A549 (cell line): ENCODE measurements around the gene ILK. TPM values are rescaled to one million over a fixed set of nuclear protein-coding genes. Genes with fewer than 3 reads are reported as not detected.

Source experiments
- ATAC-seq, 2 experiments: fragments of 200-7000 bp in 1 of 2; fragments of >200 bp in 1 of 2; cut with Nextera tagmentation in 1 of 2; cut with Tn5 transposase in 1 of 2; 3 replicates each; pipeline versions ENCODE4 v1.8.0 to v1.9.1; 2018 to 2020; ENCODE audit warnings: mild to moderate bottlenecking in 1 of 2, moderate library complexity in 1 of 2
- CTCF ChIA-PET: fragments of 300-600 bp; sonication (Branson Sonifier 250); formaldehyde crosslinking; extraction: SDS; loops from one replicate; lab custom pipeline; 2021; ENCODE audit warnings: antibody characterized with exemption, inconsistent platforms; lab: Yijun Ruan, JAX
- POLR2A ChIA-PET: fragments of 350-600 bp; formaldehyde crosslinking; extraction: SDS; loops from one replicate; lab custom pipeline; 2021; ENCODE audit warnings: antibody characterized with exemption, inconsistent platforms; lab: Yijun Ruan, JAX
- DNase-seq, 2 experiments: peaks; one replicate each; pipeline versions ENCODE4 v3.0.0 to v3.0.0-alpha.2; 2011 to 2016; ENCODE audit warnings: low read depth in 1 of 2, low spot score in 1 of 2
- FAIRE-seq: peaks from 2 replicates; lab custom pipeline; 2011; peaks lifted over from hg19 to GRCh38; lab: Jason Lieb, UNC
- H3K27ac ChIP-seq, 2 experiments: fragments of >200 bp; sonication (Bioruptor Twin); formaldehyde crosslinking; 3 replicates each; pipeline ENCODE4 v1.5.1; 2016 to 2017
- H3K4me1 ChIP-seq: fragments of >200 bp; sonication (Bioruptor Twin); formaldehyde crosslinking; 3 replicates; pipeline ENCODE4 v1.6.1; 2016
- H3K4me2 ChIP-seq: fragments of >200 bp; sonication (Bioruptor Twin); formaldehyde crosslinking; 3 replicates; pipeline ENCODE4 v1.6.1; 2016
- H3K4me3 ChIP-seq: fragments of >200 bp; sonication (Bioruptor Twin); formaldehyde crosslinking; 3 replicates; pipeline ENCODE4 v1.5.1; 2016
- H3K9me3 ChIP-seq: fragments of >200 bp; sonication (Bioruptor Twin); formaldehyde crosslinking; 3 replicates; pipeline ENCODE4 v1.6.1; 2016
- CHD2 ChIP-seq: fragments of 150-350 bp; IDR thresholded peaks from 2 replicates; pipeline ENCODE4 v1.6.1; 2014; ENCODE audit warnings: low read length; ENCODE audit not compliant: partially characterized antibody
- E2F6 ChIP-seq: IDR thresholded peaks from 2 replicates; pipeline ENCODE4 v1.6.1; 2012; ENCODE audit warnings: low read depth, borderline replicate concordance
- EHMT2 ChIP-seq: fragments of 200-600 bp; sonication (generic); IDR thresholded peaks from 2 replicates; pipeline ENCODE4 v1.6.1; 2016; ENCODE audit warnings: antibody characterized with exemption, low read depth, mild to moderate bottlenecking, moderate library complexity
- ELK1 ChIP-seq: fragments of 150-350 bp; IDR thresholded peaks from 2 replicates; pipeline ENCODE4 v1.6.1; 2014; ENCODE audit warnings: low read depth, mild to moderate bottlenecking, low read length
- ESRRA ChIP-seq: fragments of 150-350 bp; IDR thresholded peaks from 2 replicates; pipeline ENCODE4 v1.6.1; 2014; ENCODE audit warnings: mild to moderate bottlenecking, low read length, borderline replicate concordance
- FOSL2 ChIP-seq, 2 experiments: fragments of 450-650 bp in 1 of 2; fragments of >200 bp in 1 of 2; sonication (Bioruptor Twin) in 1 of 2; formaldehyde crosslinking; IDR thresholded peaks; 2 replicates each; pipeline versions ENCODE4 v1.5.0 to v1.6.1; 2016 to 2020; ENCODE audit warnings: mild to moderate bottlenecking in 1 of 2, moderate library complexity in 1 of 2
- HDAC2 ChIP-seq: fragments of 200-600 bp; sonication (generic); IDR thresholded peaks from 2 replicates; pipeline ENCODE4 v1.6.1; 2016
- HES2 ChIP-seq: fragments of >200 bp; sonication (Bioruptor Twin); formaldehyde crosslinking; IDR thresholded peaks from 2 replicates; pipeline ENCODE4 v1.6.1; 2016
- HOXA7 ChIP-seq: fragments of 250-450 bp; sonication (Bioruptor Pico); IDR thresholded peaks from 2 replicates; pipeline ENCODE4 v1.5.0; 2020; ENCODE audit warnings: mild to moderate bottlenecking, moderate library complexity
- HOXB13 ChIP-seq: fragments of 250-450 bp; sonication (Bioruptor Pico); IDR thresholded peaks from 2 replicates; pipeline ENCODE4 v1.5.0; 2020; ENCODE audit warnings: low read depth, mild to moderate bottlenecking, moderate library complexity
- JUNB ChIP-seq: fragments of >200 bp; sonication (Bioruptor Twin); formaldehyde crosslinking; IDR thresholded peaks from 2 replicates; pipeline ENCODE4 v1.6.1; 2016
- KDM1A ChIP-seq: fragments of 200-600 bp; sonication (generic); IDR thresholded peaks from 2 replicates; pipeline ENCODE4 v1.6.1; 2016; ENCODE audit warnings: low read depth, mild to moderate bottlenecking
- KDM5A ChIP-seq: fragments of 200-600 bp; sonication (generic); IDR thresholded peaks from 2 replicates; pipeline ENCODE4 v1.6.1; 2016; ENCODE audit warnings: antibody characterized with exemption, mild to moderate bottlenecking
- MAX ChIP-seq: IDR thresholded peaks from 2 replicates; pipeline ENCODE4 v1.6.1; 2012
- MAZ ChIP-seq: fragments of 150-350 bp; IDR thresholded peaks from 2 replicates; pipeline ENCODE4 v1.6.1; 2014; ENCODE audit warnings: antibody characterized with exemption, low read depth, low read length, borderline replicate concordance
- NFE2L2 ChIP-seq: fragments of 150-350 bp; conservative IDR thresholded peaks from 2 replicates; pipeline ENCODE4 v1.6.1; 2014; ENCODE audit warnings: low read length
- NR3C1 ChIP-seq: fragments of >200 bp; sonication (Bioruptor Twin); formaldehyde crosslinking; IDR thresholded peaks from 3 replicates; pipeline ENCODE4 v1.6.1; 2017
- PBX3 ChIP-seq: IDR thresholded peaks from 2 replicates; pipeline ENCODE4 v1.6.1; 2012
- PHF8 ChIP-seq: fragments of 200-600 bp; sonication (generic); IDR thresholded peaks from 2 replicates; pipeline ENCODE4 v1.6.1; 2016; ENCODE audit warnings: low read depth, mild to moderate bottlenecking, antibody characterized with exemption, moderate library complexity, borderline replicate concordance
- RAD21 ChIP-seq, 2 experiments: fragments of >200 bp in 1 of 2; sonication (Bioruptor Twin) in 1 of 2; formaldehyde crosslinking in 1 of 2; IDR thresholded peaks in 1 of 2; conservative IDR thresholded peaks in 1 of 2; 2 replicates in 1 of 2; 3 replicates in 1 of 2; pipeline ENCODE4 v1.6.1; 2012 to 2018; ENCODE audit warnings: inconsistent platforms in 1 of 2
- RARB ChIP-seq: fragments of 250-450 bp; sonication (Bioruptor Pico); IDR thresholded peaks from 2 replicates; pipeline ENCODE4 v1.8.0; 2021; ENCODE audit warnings: mild to moderate bottlenecking, moderate library complexity
- REST ChIP-seq: fragments of 200-600 bp; sonication (generic); IDR thresholded peaks from 2 replicates; pipeline ENCODE4 v1.6.1; 2016; ENCODE audit warnings: antibody characterized with exemption, mild to moderate bottlenecking, moderate library complexity
- RFX5 ChIP-seq: fragments of 450-650 bp; IDR thresholded peaks from 2 replicates; pipeline ENCODE4 v1.7.1; 2014; ENCODE audit warnings: antibody characterized with exemption, mild to moderate bottlenecking, moderate library complexity
- RNF2 ChIP-seq: fragments of 200-600 bp; sonication (generic); IDR thresholded peaks from 2 replicates; pipeline ENCODE4 v1.6.1; 2016; ENCODE audit warnings: low read depth, mild to moderate bottlenecking, antibody characterized with exemption, moderate library complexity, borderline replicate concordance
- TFCP2L1 ChIP-seq: fragments of 250-450 bp; sonication (Bioruptor Pico); IDR thresholded peaks from 2 replicates; pipeline ENCODE4 v1.5.0; 2021; ENCODE audit warnings: mild to moderate bottlenecking
- USF2 ChIP-seq: fragments of 450-650 bp; IDR thresholded peaks from 2 replicates; pipeline ENCODE4 v1.6.1; 2014; ENCODE audit warnings: antibody characterized with exemption
- ZNF302 ChIP-seq: fragments of 250-450 bp; sonication (Bioruptor Pico); IDR thresholded peaks from 2 replicates; pipeline ENCODE4 v1.9.0; 2021; ENCODE audit warnings: inconsistent platforms, mild to moderate bottlenecking, moderate library complexity
- WGBS: methylation state at CpG from one replicate; pipeline ENCODE4 v1.1.6; 2017; ENCODE audit errors: missing lambda C conversion rate; 5-methylcytosine and 5-hydroxymethylcytosine counted together
- polyA plus RNA-seq, 4 experiments: library from polyadenylated mRNA; depleted of rRNA in 3 of 4; stranded (reverse); fragments of >200 nt; fragmentation: RNase III in 1 of 4; extraction: RNeasy Plus Mini Kit Qiagen cat#74134 plus additional on column Dnase treatment in 1 of 4; gene quantifications; 2 replicates in 3 of 4; 3 replicates in 1 of 4; pipeline ENCODE4 v1.2.3, GENCODE V29; 2011 to 2017

The ILK gene
- polyA plus RNA-seq, 2 of the 4 experiments (the other 2 are of a cell fraction): 108 to 109 TPM

GRCh38 chr11:6646918-6647679 lies 43.5 kb downstream of the ILK start:
- ATAC-seq (no peak), FAIRE-seq (no peak), DNase-seq (no peak)
- Histone ChIP-seq H3K4me2 (no peak overlapping the region), H3K4me1 (no peaks in the 10 kb centered on the region), H3K4me3 (no peak overlapping the region), H3K27ac (no peak overlapping the region), H3K9me3 (no peaks in the 10 kb centered on the region)
- WGBS: 49% methylated on average over 9 of the region's 9 CpGs
- POLR2A ChIA-PET: no interaction called here
- no peak for TF ChIP-seq EHMT2
- no peak for TF ChIP-seq MAX
- TF ChIP-seq HOXA7 (CRISPR knock-in tag): no peak
- no peak for TF ChIP-seq KDM1A
- no peak for TF ChIP-seq USF2
- no peak for TF ChIP-seq ESRRA
- TF ChIP-seq PBX3: no peak
- no peak for TF ChIP-seq PHF8
- TF ChIP-seq REST: no peak
- TF ChIP-seq HOXB13 (CRISPR knock-in tag): no peak
- CTCF ChIA-PET: no interaction called here

GRCh38 chr11:6647836-6648235 lies 44.3 kb downstream of the ILK start:
- POLR2A ChIA-PET: no interaction called here

More at GRCh38 chr11:6647836-6648235, 44.3 kb downstream of the ILK start:
- Histone ChIP-seq H3K4me3 (no peak overlapping the region), H3K4me1 (no peaks in the 10 kb centered on the region), H3K4me2 (no peak overlapping the region), H3K27ac (no peak overlapping the region), H3K9me3 (no peaks in the 10 kb centered on the region)
- 58% methylated on average over 2 of the region's 2 CpGs for WGBS
- FAIRE-seq (no peak), ATAC-seq (no peak), DNase-seq (no peak)
- TF ChIP-seq HDAC2 (no peak), KDM5A (no peak), ELK1 (no peak), NFE2L2 (no peak), E2F6 (no peak), NR3C1 (no peak), RAD21 (conservative IDR thresholded peaks at IDR 0.05 in 1 of 2, IDR thresholded peaks at IDR 0.05 in 1 of 2) (no peak), RNF2 (no peak), RFX5 (no peak), MAZ (no peak), JUNB (no peak), FOSL2 (IDR thresholded peaks at IDR 0.05) (no peak), FOSL2 (CRISPR knock-in tag; IDR thresholded peaks at IDR 0.05) (no peak), HES2 (no peak), TFCP2L1 (CRISPR knock-in tag) (no peak), PHF8 (no peak), ZNF302 (CRISPR knock-in tag) (no peak), PBX3 (no peak), RARB (CRISPR knock-in tag) (no peak), CHD2 (no peak)
- CTCF ChIA-PET: interaction anchor here (1.7 kb wide), 1 partner anchor 10 kb away, joined by 4 read pairs; no protein-coding TSS in a partner anchor
